ENCODE measurements around the gene ZSWIM1. TPM values are rescaled to one million over a fixed set of nuclear protein-coding genes. Genes with fewer than 3 reads are reported as not detected.
"Not testable (repeated sequence)": the region's sequence is repeated elsewhere in the genome, so short reads cannot be mapped to it uniquely, and the experiment has no call there.

Gene ZSWIM1
- polyA plus RNA-seq, 3 donors from 2014 or later = 0.55 to 0.68 TPM; not detected in 1

GRCh38 chr20:45863543-45864470 is 17.2 kb upstream of the ZSWIM1 start:
- peaks cover 0 to 4% (median 3%) of the 10 kb centered on the region in 3 donors for H3K36me3 Mint-ChIP-seq

DNA sequence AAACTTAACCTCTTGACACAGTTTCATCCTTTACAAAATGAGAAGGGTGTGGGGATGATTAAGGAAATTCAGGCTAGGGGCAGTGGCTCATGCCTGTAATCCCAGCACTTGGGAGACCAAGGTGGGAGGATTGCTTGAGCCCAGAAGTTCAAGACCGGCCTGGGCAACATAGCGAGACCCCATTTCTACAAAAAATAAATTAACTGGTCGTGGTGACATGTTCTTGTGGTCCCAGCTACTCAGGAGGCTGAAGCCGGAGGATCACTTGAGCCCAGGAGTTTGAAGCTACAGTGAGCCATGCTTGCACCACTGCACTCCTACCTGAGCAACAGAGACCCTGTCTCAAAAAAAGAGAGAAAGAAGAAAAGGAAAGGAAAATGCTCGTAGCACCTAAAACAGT is 14.6 kb upstream of the ZSWIM1 start:
- Mint-ChIP-seq H3K36me3 (peaks cover 0 to 7% (median 0%) of the 10 kb centered on the region in 3 donors), H3K27ac (no peak overlapping the region), H3K9me3 (no peaks in the 10 kb centered on the region), H3K4me3 (no peak overlapping the region), H3K4me1 (peaks cover 0 to 2% of the 10 kb centered on the region in 2 donors), H3K27me3 (ENCODE audit: low read depth in 3 of 3) (no peaks in the 10 kb centered on the region)
- DNase-seq = no peak

More at GRCh38 chr20:45863543-45864470, 17.2 kb upstream of the ZSWIM1 start:
- H3K4me3 Mint-ChIP-seq = no peak overlapping the region
- peak overlapping the region in 1 of 6 donors; percentile 8 for H3K27ac Mint-ChIP-seq
- H3K27me3 Mint-ChIP-seq (ENCODE audit: low read depth in 3 of 3) = no peaks in the 10 kb centered on the region
- peaks cover 8 to 14% of the 10 kb centered on the region in 2 donors for H3K4me1 Mint-ChIP-seq
- no peak for DNase-seq
- H3K9me3 Mint-ChIP-seq = no peaks in the 10 kb centered on the region

GRCh38 chr20:45867136-45867818 is 13.8 kb upstream of the ZSWIM1 start:
- Mint-ChIP-seq H3K36me3 (peaks cover 0 to 8% (median 0%) of the 10 kb centered on the region in 3 donors), H3K9me3 (no peaks in the 10 kb centered on the region), H3K4me3 (no peak overlapping the region), H3K4me1 (peaks cover 0 to 2% of the 10 kb centered on the region in 2 donors), H3K27ac (no peak overlapping the region), H3K27me3 (ENCODE audit: low read depth in 3 of 3) (no peaks in the 10 kb centered on the region)
- no peak for DNase-seq

GRCh38 chr20:45867819-45868176 is 13.2 kb upstream of the ZSWIM1 start:
- DNase-seq = no peak
- peaks cover 0 to 11% (median 0%) of the 10 kb centered on the region in 3 donors for H3K36me3 Mint-ChIP-seq
- H3K9me3 Mint-ChIP-seq = no peaks in the 10 kb centered on the region
- H3K4me3 Mint-ChIP-seq = no peak overlapping the region
- H3K4me1 Mint-ChIP-seq = peaks cover 0 to 2% of the 10 kb centered on the region in 2 donors
- H3K27ac Mint-ChIP-seq = no peak overlapping the region
- no peaks in the 10 kb centered on the region for H3K27me3 Mint-ChIP-seq (ENCODE audit: low read depth in 3 of 3)

DNA sequence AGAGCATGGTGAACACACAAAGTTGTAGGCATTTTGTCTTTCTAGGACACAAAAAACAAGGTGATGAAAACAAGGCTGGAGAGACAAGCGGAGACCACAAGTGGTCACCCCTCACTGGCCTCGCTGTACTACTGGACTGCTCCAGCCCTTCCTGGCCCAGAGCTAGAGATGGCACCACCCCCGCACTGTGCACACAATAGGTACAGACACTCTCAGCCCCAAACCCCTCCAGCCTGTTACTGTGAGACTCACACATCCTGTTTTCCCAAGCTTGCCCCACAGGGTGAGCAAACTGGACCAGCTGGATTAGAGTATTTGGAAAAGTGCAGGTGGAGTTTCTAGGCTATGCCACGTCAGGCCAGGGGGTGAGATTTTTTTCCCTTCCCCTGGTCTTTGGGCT is 8.4 kb upstream of the ZSWIM1 start:
- Mint-ChIP-seq H3K9me3 (no peaks in the 10 kb centered on the region), H3K27ac (no peak overlapping the region), H3K4me1 (no peaks in the 10 kb centered on the region), H3K27me3 (ENCODE audit: low read depth in 3 of 3) (peaks cover 0 to 2% (median 0%) of the 10 kb centered on the region in 3 donors), H3K4me3 (no peak overlapping the region), H3K36me3 (peaks cover 4 to 16% (median 9%) of the 10 kb centered on the region in 3 donors)
- DNase-seq = no peak

- Mint-ChIP-seq H3K9me3 (no peaks in the 10 kb centered on the region), H3K4me3 (no peak overlapping the region), H3K27ac (no peak overlapping the region), H3K36me3 (peaks cover 4 to 16% (median 13%) of the 10 kb centered on the region in 3 donors), H3K4me1 (no peaks in the 10 kb centered on the region), H3K27me3 (ENCODE audit: low read depth in 3 of 3) (peaks cover 0 to 2% (median 0%) of the 10 kb centered on the region in 3 donors)
- DNase-seq = no peak
These were observed 7.5 kb upstream of the ZSWIM1 start for GRCh38 chr20:45873409-45874103.

DNA sequence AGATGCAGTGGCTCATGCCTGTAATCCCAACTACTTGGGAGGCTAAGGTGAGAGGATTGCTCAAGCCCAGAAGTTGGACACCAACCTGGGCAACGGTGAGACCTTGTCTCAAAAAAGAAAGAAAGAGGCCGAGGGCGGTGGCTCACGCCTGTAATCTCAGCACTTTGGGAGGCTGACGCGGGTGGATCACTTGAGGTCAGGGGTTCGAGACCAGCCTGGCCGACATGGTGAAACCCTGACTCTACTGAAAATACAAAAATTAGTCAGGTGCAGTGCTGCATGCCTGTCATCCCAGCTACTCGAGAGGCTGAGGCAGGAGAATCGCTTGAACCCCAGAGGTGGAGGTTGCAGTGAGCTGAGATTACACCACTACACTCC is 6.9 kb upstream of the ZSWIM1 start:
- not testable (repeated sequence) for DNase-seq; H3K4me3 Mint-ChIP-seq; H3K9me3 Mint-ChIP-seq; H3K27ac Mint-ChIP-seq; H3K4me1 Mint-ChIP-seq; H3K27me3 Mint-ChIP-seq (ENCODE audit: low read depth in 3 of 3)
- H3K36me3 Mint-ChIP-seq = peaks cover 4 to 20% (median 16%) of the 10 kb centered on the region in 3 donors

GRCh38 chr20:45874576-45874975 is 6.5 kb upstream of the ZSWIM1 start:
- H3K27me3 Mint-ChIP-seq (ENCODE audit: low read depth in 3 of 3) = peaks cover 0 to 2% (median 0%) of the 10 kb centered on the region in 3 donors
- H3K27ac Mint-ChIP-seq = peak overlapping the region in 1 of 6 donors; percentile 12
- no peak for DNase-seq
- no peaks in the 10 kb centered on the region for H3K4me1 Mint-ChIP-seq
- no peak overlapping the region for H3K4me3 Mint-ChIP-seq
- H3K36me3 Mint-ChIP-seq = peaks cover 4 to 20% (median 16%) of the 10 kb centered on the region in 3 donors
- H3K9me3 Mint-ChIP-seq = no peaks in the 10 kb centered on the region

- Mint-ChIP-seq H3K27me3 (ENCODE audit: low read depth in 3 of 3) (peaks cover 4 to 9% (median 5%) of the 10 kb centered on the region in 3 donors), H3K4me1 (peaks cover 11 to 18% of the 10 kb centered on the region in 2 donors), H3K4me3 (no peak overlapping the region), H3K9me3 (no peaks in the 10 kb centered on the region), H3K27ac (no peak overlapping the region), H3K36me3 (peaks cover 4 to 21% (median 12%) of the 10 kb centered on the region in 3 donors)
- no peak for DNase-seq
These were observed 2.8 kb upstream of the ZSWIM1 start for GRCh38 chr20:45878076-45878761.

DNA sequence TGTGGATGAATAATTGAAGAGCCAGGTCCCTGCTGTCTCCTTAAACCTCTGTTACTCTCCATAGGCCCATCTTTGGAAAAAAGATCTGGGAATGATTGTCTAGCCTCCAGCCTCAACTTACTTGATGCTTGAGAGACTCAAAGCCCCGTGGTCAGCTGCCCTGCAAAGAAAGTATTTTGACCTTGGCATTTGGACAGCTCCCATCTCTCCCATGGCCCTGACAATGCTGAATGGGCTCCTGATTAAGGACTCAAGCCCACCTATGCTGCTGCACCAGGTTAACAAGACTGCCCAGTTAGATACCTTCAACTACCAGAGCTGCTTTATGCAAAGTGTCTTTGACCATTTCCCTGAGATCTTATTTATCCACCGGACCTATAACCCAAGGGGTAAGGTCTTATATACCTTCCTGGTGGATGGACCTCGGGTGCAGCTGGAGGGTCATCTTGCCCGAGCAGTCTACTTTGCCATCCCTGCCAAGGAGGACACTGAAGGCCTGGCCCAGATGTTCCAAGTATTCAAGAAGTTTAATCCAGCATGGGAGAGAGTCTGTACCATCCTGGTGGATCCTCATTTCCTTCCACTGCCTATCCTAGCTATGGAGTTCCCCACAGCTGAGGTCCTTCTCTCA is 1.6 kb downstream of the ZSWIM1 start:
- Mint-ChIP-seq H3K4me1 (peaks cover 11 to 18% of the 10 kb centered on the region in 2 donors), H3K4me3 (peak overlapping the region in 2 of 5 donors; percentile 0 to 36), H3K27me3 (ENCODE audit: low read depth in 3 of 3) (peaks cover 4 to 8% (median 5%) of the 10 kb centered on the region in 3 donors), H3K27ac (peak overlapping the region in 5 of 6 donors; percentile 53 to 85 (median 67)), H3K9me3 (no peaks in the 10 kb centered on the region), H3K36me3 (peaks cover 0 to 19% (median 8%) of the 10 kb centered on the region in 3 donors)
- DNase-seq = no peak

GRCh38 chr20:45883100-45883469 is 2.1 kb downstream of the ZSWIM1 start:
- Mint-ChIP-seq H3K4me1 (peaks cover 11 to 18% of the 10 kb centered on the region in 2 donors), H3K9me3 (no peaks in the 10 kb centered on the region), H3K36me3 (peaks cover 0 to 18% (median 8%) of the 10 kb centered on the region in 3 donors), H3K4me3 (no peak overlapping the region), H3K27me3 (ENCODE audit: low read depth in 3 of 3) (peaks cover 4 to 8% (median 5%) of the 10 kb centered on the region in 3 donors), H3K27ac (peak overlapping the region in 4 of 6 donors; percentile 12 to 83 (median 60))
- DNase-seq = no peak

DNA sequence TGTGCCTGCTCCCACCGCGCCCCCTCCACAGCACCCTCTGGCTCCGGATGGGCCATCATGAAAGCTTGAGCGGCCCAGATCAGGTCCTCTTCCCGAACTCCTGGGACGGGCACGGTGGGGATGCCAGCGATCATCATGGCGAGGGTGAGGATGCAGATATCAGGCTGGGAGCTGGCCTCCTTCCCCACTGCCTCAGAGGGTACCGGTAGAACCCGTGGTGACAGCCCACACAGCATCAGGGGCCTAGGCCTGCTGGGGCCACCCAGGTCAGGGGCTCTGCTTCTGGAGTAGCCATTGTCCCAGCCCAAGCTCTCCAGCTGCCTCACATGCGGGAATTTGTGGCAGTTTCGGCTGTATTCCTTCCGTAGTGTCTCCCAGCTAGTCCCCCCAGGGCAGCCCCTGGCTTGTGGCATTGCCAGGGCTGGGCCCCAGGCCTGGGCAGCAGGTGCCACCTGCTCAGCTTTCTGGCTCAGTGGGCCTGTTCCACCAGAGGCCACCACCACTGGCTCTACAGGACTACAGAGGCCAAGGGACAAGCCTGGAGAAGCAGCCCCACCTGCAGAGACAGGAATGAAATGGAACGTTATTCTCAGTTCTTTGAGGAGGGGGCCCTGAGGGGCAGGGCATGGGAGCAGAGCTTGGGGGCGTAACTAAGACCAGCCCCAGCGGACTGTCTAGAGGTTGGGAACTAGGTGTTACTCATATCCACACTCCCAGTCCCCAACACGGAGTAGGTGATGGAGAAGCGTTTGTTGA is 5.7 kb downstream of the ZSWIM1 start:
- Mint-ChIP-seq H3K4me1 (peaks cover 13% of the 10 kb centered on the region in 2 donors), H3K36me3 (peaks cover 0 to 12% (median 4%) of the 10 kb centered on the region in 3 donors), H3K4me3 (no peak overlapping the region), H3K27ac (no peak overlapping the region), H3K9me3 (no peaks in the 10 kb centered on the region), H3K27me3 (ENCODE audit: low read depth in 3 of 3) (peaks cover 2 to 3% (median 3%) of the 10 kb centered on the region in 3 donors)
- no peak for DNase-seq

Measured in immature natural killer cell (primary cell).